ENCODE results near the gene TMEM131L.

The TMEM131L gene

GRCh38 chr4:153519687-153520086 lies 53.5 kb downstream of the TMEM131L start:
- Histone ChIP-seq H3K79me2 (ENCODE audit: control insufficient read depth, low read length) (peaks cover 100% of the 10 kb centered on the region), H3K9me3 (ENCODE audit: control insufficient read depth, insufficient read depth, low read length) (no peaks in the 10 kb centered on the region), H3K4me3 (ENCODE audit: low read length) (peak overlapping the region; percentile 34), H3K27me3 (ENCODE audit: control insufficient read depth, low read length) (no peaks in the 10 kb centered on the region), H3K4me1 (ENCODE audit: control insufficient read depth, low read length) (peaks cover 98% of the 10 kb centered on the region), H3K4me2 (ENCODE audit: low read length) (peak overlapping the region; percentile 65), H4K20me1 (ENCODE audit: control insufficient read depth, insufficient read depth, low read depth, low read length) (peaks cover 70% of the 10 kb centered on the region), H3K36me3 (ENCODE audit: control insufficient read depth, low read length) (peaks cover 98% of the 10 kb centered on the region), H3F3A (ENCODE audit: control insufficient read depth, insufficient read depth) (peaks cover 81% of the 10 kb centered on the region), H3K27ac (ENCODE audit: low read depth, low read length) (peak overlapping the region; percentile 67), H3K9me2 (replicated peaks; ENCODE audit: control insufficient read depth, low read length) (no peaks in the 10 kb centered on the region)
- TF ChIP-seq CTCF (IDR thresholded peaks at IDR 0.05; ENCODE audit: low read depth, low read length, poor library complexity, severe bottlenecking) (no peak), EZH2phosphoT487 (IDR thresholded peaks at IDR 0.05; ENCODE audit: borderline replicate concordance, low read length) (no peak)

GRCh38 chr4:153520227-153520626 lies 54.1 kb downstream of the TMEM131L start:
- Histone ChIP-seq H3F3A (ENCODE audit: control insufficient read depth, insufficient read depth) (peaks cover 84% of the 10 kb centered on the region), H3K4me1 (ENCODE audit: control insufficient read depth, low read length) (peaks cover 98% of the 10 kb centered on the region), H3K4me2 (ENCODE audit: low read length) (peak overlapping the region; percentile 65), H3K27me3 (ENCODE audit: control insufficient read depth, low read length) (no peaks in the 10 kb centered on the region), H3K9me2 (replicated peaks; ENCODE audit: control insufficient read depth, low read length) (no peaks in the 10 kb centered on the region), H3K36me3 (ENCODE audit: control insufficient read depth, low read length) (peaks cover 98% of the 10 kb centered on the region), H3K9me3 (ENCODE audit: control insufficient read depth, insufficient read depth, low read length) (no peaks in the 10 kb centered on the region), H4K20me1 (ENCODE audit: control insufficient read depth, insufficient read depth, low read depth, low read length) (peaks cover 70% of the 10 kb centered on the region), H3K79me2 (ENCODE audit: control insufficient read depth, low read length) (peaks cover 100% of the 10 kb centered on the region), H3K27ac (ENCODE audit: low read depth, low read length) (peak overlapping the region; percentile 67), H3K4me3 (ENCODE audit: low read length) (peak overlapping the region; percentile 42)
- TF ChIP-seq EZH2phosphoT487 (IDR thresholded peaks at IDR 0.05; ENCODE audit: borderline replicate concordance, low read length) = no peak
- no peak for TF ChIP-seq CTCF (IDR thresholded peaks at IDR 0.05; ENCODE audit: low read depth, low read length, poor library complexity, severe bottlenecking)

- peaks cover 100% of the 10 kb centered on the region for H3K79me2 ChIP-seq (ENCODE audit: control insufficient read depth, low read length)
- peaks cover 64% of the 10 kb centered on the region for H4K20me1 ChIP-seq (ENCODE audit: control insufficient read depth, insufficient read depth, low read depth, low read length)
- no peaks in the 10 kb centered on the region for H3K27me3 ChIP-seq (ENCODE audit: control insufficient read depth, low read length)
- TF ChIP-seq EZH2phosphoT487 (IDR thresholded peaks at IDR 0.05; ENCODE audit: borderline replicate concordance, low read length) (no peak), CTCF (IDR thresholded peaks at IDR 0.05; ENCODE audit: low read depth, low read length, poor library complexity, severe bottlenecking) (no peak)
- peak overlapping the region; percentile 67 for H3K27ac ChIP-seq (ENCODE audit: low read depth, low read length)
- H3K9me3 ChIP-seq (ENCODE audit: control insufficient read depth, insufficient read depth, low read length) = no peaks in the 10 kb centered on the region
- H3K4me3 ChIP-seq (ENCODE audit: low read length) = peak overlapping the region; percentile 42
- H3K4me1 ChIP-seq (ENCODE audit: control insufficient read depth, low read length) = peaks cover 98% of the 10 kb centered on the region
- H3K9me2 ChIP-seq (replicated peaks; ENCODE audit: control insufficient read depth, low read length) = no peaks in the 10 kb centered on the region
- peaks cover 97% of the 10 kb centered on the region for H3K36me3 ChIP-seq (ENCODE audit: control insufficient read depth, low read length)
- H3F3A ChIP-seq (ENCODE audit: control insufficient read depth, insufficient read depth) = peaks cover 79% of the 10 kb centered on the region
- peak overlapping the region; percentile 65 for H3K4me2 ChIP-seq (ENCODE audit: low read length)
Observed at GRCh38 chr4:153520801-153521329, 54.7 kb downstream of the TMEM131L start.
